NCI-H2171 treated with DMSO at 0.1 percent for 48 hours (cell line): Measurements from ENCODE around the gene MRPS10.
A peak's percentile ranks its signal among the peaks of the same experiment; 100 is the strongest.
"Not testable (repeated sequence)": the region's sequence is repeated elsewhere in the genome, so short reads cannot be mapped to it uniquely, and the experiment has no call there.

ENCODE experiments used
- DNase-seq: peaks from one replicate; lab custom pipeline; 2025; lab: John Stamatoyannopoulos, UW

MRPS10 gene

DNA sequence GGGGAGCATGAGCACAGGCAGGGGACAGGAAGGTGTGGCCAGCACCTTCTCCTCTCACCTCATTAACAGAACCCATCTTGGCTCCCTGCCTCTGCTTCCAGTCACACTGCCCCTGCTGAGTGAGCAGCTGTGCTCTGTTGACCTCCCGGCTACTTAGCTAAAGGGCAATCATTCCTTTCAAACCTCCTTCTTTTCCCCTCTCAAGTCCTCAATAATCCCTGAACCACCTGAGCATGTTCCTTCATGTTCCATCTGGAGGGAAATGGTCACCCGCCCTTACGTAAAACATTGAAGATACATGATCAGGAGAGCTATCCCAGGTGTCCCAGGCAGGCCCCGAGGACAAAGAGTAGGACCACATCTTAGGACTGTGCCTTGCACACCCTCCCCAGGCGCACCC is 21.7 kb upstream of the MRPS10 start:
- peak; percentile 35 for DNase-seq

DNA sequence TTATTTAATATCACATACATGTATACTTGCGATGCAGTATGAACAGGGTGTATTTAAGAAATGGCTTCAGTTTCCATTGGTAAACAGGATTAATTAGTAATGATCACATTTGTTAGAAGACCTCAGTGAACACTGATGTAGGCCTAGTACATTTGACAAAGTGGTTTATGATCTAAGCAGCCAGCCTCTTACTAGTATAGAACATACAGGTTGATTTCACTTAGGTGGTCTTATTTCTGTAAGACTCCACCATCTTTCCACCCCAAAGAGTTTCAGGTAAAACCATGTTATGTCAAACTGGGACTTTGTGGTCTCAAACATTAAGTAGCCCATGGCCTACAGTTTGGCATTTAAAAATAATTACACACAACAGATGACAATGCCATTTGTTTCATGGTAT is 20.2 kb upstream of the MRPS10 start:
- DNase-seq, result no peak

DNA sequence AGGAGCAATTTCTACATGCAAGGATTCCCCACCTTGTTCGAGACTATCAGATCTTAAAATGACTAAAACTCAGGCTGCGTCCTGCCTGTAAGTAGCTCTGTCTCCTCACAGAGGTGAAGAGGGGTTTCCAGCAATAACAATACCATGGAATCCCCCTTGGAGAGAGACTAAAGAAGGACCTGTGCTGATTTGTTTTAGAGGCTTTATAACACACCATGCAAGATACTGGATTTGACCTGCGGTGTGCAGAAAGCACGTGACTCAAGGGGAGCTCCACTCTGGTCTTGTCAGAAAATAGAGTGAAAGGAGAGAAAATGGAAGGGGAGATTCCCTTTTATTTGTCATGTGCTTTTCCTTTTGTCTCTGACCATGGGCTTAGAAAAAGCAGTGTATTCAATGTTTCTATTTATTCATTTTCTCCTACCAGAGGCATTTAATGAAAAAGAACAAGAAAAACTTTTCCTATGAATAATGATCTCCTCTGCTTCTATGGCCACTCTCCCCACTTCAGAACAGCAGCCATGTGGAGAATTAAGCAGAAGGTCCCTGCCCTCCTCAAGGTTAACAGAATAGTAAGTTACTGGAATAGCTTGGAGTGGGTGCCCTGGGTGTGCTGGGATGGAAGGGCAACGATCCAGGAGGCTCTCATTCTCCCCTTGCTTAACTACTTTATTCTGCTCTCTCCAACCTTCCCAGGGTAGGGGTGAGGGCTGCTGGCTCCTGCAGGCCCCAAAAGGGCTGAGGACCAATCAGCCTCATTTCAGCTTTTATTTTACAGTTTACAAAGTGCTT is 19.2 kb upstream of the MRPS10 start:
- DNase-seq, result no peak

- no peak for DNase-seq
Observed at GRCh38 chr6:42236030-42236429, 18.4 kb upstream of the MRPS10 start.

GRCh38 chr6:42232035-42232434 is 14.4 kb upstream of the MRPS10 start:
- no peak for DNase-seq

- DNase-seq, result peak; percentile 35
Observed at GRCh38 chr6:42230345-42231321, 13.0 kb upstream of the MRPS10 start.

DNA sequence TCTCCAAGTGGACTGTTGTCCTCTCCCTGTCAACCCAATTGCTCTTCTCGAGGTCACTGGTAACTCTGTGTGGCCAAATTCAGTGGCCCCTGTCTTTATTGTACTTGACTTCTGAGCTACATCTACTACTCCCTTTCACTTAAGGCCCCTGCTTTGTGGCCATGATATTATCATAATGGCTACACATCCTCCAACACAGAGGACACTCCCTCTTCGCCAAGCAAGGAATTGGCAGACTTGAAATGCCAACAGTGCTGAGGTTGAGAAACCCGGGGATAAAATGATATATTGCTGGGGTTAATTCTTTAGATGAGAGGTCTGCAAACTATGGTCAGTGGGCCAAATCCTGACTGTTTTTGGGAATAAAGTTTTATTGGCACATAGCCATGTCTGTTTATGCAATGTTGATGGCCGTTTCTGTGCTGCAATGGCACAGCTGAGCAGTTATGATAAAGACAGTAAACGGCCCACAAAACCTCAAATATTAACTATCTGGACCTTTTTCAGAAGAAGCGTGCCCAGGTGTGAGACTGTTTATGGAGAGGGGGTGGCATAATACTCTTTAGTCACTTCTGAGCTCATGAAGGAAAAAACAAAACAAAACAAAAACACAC is 12.0 kb upstream of the MRPS10 start:
- no peak for DNase-seq

- DNase-seq, result no peak
Observed at GRCh38 chr6:42228305-42228704, 10.6 kb upstream of the MRPS10 start.

DNA sequence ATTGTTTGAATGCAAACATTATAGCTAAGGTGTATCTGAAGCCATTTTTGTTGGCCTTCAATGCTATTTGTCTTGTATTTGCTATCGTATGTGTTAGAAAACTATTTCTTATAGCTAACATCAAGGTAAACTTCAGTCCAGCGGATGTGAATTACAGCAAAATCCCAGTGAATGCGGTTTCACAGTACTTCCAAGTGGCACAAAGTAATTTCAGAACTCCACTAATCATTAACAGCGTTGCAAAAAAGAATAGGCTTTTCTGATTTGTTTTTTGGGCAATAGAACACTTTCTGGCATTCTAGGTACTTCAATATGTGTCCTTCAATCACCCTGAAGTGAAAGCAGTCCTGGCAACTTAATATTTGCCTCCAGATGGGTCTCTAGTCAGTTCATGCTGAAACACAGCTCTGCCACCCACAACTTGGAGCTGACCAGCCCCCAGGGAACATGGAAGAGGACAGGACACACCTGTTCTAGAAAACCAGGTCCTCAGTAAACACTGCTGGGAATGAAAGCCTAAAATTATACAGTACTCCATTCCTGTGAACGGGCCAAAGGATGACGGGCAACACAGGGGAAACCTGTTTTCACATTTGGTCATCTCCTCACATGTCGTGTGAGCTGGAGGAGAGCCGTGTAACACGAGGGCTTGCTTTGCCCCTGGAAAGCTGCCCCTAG is 9.7 kb upstream of the MRPS10 start:
- no peak for DNase-seq

DNA sequence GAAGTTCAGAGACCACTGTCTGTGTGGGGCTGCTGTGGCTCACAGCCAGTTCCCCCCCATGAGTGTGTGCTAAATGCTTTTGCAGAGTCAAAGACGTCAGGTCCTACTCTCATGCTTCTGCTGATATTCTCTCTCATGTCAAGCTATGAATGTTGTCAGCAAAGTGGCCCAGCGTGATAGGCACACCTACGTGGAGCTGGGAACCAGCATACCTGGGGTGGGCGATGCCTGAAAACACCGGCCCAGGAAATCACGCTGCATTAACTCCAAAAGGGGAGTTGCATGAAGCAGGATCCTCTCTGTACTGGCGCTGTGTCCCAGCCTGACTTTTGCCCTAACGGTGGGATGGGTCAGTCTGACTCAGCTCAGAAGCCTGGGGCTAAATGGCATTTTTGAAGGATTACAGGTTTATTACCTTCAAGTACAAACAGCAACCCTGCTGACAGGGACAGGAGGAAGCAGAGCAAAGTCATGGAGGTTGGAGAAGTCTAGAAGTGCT is 9.0 kb upstream of the MRPS10 start:
- DNase-seq, result no peak

DNA sequence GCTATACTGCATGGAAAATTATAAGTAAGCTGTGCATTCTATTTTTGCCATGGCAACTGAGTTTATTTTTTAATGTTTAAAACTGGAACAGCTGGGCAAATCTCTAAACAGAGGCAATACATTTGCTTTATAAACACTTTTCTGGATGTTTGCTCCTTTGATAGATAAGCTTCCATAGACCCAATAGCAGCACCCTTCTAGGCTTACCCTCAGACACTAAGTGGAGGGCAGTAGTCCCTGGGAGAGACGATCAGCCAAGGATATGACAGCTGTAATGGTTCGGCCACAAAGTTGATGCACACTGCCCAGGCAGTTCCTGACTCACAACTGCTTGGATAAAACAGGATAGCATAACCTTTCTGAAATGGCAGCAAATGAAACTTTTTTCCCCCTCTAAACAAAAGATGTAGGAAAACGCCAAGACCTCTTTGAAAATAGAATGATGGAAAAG is 8.5 kb upstream of the MRPS10 start:
- no peak for DNase-seq

- DNase-seq, result no peak
Observed at GRCh38 chr6:42225419-42225818, 7.8 kb upstream of the MRPS10 start.

DNA sequence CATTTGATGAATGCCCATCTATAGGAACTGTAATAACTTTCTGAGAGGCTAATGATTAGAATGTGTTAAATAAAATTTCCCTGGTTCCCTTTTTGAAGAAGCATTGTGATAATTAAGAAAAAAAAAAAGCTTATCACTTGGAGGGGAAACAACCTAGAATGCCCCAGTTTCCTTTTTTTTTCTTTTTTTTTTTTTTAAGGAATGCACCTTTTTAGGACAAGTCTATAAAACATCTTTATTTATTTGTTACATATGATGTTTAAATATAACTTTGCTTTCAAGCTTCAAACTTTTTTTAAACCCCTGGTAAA is 7.3 kb upstream of the MRPS10 start:
- DNase-seq, result no peak

GRCh38 chr6:42224222-42225028 is 6.8 kb upstream of the MRPS10 start:
- DNase-seq, result no peak

GRCh38 chr6:42222448-42222847 is 4.8 kb upstream of the MRPS10 start:
- DNase-seq, result peak; percentile 11

GRCh38 chr6:42221546-42221945 is 3.9 kb upstream of the MRPS10 start:
- DNase-seq, result no peak

GRCh38 chr6:42220807-42221206 is 3.1 kb upstream of the MRPS10 start:
- DNase-seq, result no peak

- DNase-seq, result no peak
Observed at GRCh38 chr6:42217157-42217518, 523 bp downstream of the MRPS10 start.

DNA sequence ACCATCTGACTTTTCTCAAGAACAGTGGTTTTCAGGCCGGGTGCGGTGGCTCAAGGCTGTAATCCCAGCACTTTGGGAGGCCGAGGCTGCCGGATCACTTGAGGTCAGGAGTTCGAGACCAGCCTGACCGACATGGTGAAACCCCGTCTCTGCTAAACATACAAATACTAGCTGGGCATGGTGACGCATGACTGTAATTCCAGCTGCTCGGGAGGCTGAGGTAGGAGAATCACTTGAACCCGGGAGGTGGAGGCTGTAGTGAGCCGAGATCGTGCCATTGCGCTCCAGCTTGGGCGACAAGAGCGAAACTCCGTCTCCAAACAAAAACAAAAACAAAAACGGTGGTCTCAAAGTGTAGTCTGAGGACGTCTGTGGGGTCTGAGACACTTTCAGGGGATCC is 1.2 kb downstream of the MRPS10 start:
- DNase-seq, result not testable (repeated sequence)

GRCh38 chr6:42212442-42212841 is 5.2 kb downstream of the MRPS10 start:
- no peak for DNase-seq

- peak; percentile 26 for DNase-seq
Observed at GRCh38 chr6:42211726-42212125, 5.9 kb downstream of the MRPS10 start.
